Cerebellar nuclear complex (tissue), 1 donor: ENCODE results near the gene TUG1.

ENCODE experiments used
- DNase-seq, 2 experiments: peaks; one replicate each; lab custom pipeline; 2025; lab: John Stamatoyannopoulos, UW

Gene TUG1

DNA sequence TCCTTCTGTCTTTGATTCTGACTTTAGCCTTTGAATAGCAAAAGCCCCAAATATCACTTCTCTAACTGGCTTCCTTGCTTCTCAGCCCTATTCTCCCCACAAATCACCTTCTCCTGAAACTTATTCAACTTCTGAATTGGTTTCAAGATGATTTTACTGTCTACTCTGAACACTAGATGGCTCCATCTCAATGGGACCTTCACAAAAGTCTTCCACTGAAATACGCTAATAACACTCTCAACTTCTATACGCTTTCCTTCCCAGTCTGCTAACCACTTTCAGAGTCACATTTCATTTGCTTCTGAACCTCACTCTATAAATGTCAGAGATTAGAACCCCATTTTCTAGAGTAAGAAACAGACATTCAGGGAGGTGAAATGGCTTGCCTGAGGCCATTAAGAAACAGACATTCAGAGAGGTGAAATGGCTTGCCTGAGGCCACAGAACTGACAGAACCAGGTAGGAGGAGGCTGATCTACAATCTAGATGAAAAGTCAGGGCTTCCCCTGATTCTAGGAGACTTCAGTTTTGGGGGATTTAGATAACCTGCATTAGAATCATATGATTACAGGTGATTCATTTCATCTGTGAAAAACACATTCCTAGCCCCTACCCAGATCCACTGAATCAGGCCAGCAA lies 21.1 kb upstream of the TUG1 start:
- DNase-seq: no peak

DNA sequence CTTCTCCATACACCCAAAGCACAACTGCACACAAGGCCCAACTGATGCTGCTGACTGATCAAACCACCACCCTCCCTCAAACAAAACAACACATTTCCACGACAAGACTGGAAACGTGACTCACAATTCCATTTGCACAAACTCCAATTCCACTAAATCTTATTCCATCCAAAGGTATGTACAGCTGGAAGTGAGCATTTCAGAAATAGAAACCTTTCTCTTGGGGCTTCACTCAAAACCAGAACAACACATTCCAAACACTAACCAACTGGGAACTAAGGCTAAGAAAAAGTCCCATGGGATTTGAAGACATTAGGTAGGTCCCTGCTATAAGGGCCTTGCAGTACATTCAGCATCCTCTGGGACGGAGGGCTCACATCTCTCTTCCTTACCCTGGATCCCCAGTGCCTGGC lies 20.1 kb upstream of the TUG1 start:
- no peak for DNase-seq

DNA sequence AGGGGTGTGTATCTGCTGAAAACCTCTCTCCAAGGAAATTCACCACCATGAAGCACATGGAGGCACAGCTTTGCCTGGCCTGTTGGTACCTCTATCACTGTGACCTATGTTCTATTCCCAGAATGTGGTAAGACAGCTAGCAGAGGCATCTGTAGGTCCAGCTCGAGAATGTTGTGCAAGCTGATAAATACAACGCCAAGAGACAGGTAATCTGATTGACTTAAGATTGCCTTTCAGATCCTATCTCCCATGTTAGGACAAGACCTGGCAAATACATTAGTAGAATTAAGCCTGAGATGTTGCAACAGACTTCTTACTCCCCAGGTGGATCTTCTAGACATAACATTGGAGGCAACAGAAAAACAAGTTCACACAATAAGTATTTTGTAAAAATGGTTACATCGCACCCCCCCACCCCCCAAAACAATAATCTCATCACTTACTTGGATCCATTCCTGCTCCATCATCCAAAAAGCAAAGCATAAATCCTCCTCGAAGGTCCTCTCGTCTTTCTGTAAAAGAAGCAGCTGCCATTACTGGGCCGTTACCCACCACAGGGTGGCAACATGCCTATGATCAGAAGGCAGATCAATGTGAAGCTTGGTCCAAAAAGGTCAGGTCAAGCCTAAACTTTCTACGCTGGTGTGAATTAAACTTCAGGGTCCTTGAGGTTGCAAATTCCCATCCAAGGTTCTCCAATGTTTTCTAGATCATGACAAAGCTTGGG lies 19.0 kb upstream of the TUG1 start:
- DNase-seq: no peak

DNA sequence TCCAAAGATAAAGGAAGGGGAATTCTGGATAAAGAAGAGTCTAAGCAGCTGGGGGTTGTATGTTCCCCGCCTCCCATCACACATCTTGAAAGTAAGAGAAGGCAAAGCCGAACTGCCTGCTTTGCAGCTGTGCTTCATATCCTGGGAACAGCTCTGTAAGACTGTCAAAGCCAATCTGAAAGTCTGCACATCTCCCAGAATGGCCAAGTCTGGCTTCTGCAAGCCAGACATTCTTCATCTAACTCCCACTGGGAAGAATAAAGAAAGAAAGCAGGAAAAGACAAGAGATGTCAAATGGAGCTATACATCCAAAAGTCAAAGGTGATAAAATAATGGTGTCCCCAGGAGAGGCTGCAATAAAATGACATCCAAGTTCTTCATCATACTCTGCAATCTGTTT lies 15.9 kb upstream of the TUG1 start:
- no peak for DNase-seq

DNA sequence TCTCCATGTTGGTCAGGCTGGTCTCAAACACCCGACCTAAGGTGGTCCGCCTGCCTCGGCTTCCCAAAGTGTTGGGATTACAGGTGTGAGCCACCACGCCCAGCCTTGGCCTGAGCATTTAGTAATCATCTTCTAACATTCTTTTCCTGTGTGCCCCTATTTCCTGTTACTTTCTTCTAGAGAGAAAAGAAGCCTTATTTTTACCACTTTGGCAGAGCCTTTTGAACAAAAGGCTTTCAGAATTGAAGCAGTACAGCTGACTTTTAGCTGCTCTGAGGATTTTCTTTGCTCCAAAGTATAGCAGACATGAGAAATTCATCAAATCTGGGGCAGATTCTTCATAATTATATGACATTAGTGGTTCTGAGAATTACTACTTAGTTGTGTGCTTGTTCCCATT lies 13.9 kb upstream of the TUG1 start:
- DNase-seq: no peak

DNA sequence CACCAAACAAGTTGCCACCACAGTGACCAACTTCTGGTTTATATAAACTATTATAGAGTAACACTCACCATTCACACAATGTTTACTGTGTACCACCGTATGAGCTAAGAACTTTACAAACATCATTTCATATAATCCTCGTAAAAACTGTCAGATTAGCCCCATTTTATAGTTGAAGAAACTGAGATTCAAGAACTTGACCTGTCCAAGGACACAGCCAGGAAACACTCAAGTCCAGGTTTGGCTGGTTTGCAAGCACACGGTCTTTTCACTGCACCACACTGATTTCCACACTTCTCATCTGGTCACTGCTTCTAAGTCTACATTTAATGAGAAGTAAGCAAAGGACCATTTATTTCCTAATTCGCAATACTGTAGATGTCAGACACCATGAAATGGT lies 4.2 kb upstream of the TUG1 start:
- DNase-seq: no peak

DNA sequence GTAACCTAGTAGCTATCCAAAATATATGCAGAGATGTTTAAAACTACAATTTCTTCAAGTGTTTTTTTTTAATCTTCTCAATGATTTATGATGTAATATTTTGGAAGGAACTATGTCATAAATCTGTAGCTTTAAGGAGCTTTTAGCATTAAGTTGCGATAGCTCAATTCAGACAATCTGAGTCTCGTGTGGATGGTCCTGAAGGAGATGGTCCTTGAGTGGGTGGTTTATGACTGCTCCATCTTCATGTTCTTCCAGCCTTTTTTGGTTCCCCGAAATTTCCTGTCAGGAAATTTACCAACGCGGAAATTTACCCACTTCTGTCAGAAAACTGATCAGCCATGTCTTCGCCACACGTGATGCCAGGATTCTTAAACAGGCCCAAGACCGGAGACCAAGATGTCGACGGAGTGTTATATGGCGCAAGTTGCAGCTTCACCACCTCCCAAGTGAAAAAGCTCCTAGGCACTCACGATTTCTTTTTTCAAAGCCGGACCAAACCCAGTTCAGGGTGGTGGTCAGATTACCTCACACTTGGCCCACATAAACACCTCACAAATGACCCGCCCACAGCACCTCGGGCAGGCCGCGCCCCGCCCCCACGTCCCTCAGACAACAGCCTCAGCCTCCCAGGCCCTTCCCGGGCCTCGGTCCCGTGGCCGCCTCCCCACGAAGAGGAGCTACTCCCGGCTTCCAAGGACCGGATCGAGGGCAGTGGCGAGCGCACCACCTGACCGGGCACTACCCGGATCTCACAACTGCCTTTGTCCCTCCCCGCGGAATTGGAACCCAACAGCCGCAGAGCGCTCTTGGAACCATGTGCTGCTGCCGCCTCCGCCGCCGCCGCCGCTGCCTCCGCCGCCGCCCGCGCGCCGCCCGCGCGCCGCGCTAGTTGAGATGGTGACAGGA lies 796 bp upstream of the TUG1 start, which contains the start of gene MORC2:
MORC2 (minus strand) TSS at position 760 of the 909 bp plus-strand sequence. CDS start 885 bp downstream, outside the sequence.
- DNase-seq: no peak

DNA sequence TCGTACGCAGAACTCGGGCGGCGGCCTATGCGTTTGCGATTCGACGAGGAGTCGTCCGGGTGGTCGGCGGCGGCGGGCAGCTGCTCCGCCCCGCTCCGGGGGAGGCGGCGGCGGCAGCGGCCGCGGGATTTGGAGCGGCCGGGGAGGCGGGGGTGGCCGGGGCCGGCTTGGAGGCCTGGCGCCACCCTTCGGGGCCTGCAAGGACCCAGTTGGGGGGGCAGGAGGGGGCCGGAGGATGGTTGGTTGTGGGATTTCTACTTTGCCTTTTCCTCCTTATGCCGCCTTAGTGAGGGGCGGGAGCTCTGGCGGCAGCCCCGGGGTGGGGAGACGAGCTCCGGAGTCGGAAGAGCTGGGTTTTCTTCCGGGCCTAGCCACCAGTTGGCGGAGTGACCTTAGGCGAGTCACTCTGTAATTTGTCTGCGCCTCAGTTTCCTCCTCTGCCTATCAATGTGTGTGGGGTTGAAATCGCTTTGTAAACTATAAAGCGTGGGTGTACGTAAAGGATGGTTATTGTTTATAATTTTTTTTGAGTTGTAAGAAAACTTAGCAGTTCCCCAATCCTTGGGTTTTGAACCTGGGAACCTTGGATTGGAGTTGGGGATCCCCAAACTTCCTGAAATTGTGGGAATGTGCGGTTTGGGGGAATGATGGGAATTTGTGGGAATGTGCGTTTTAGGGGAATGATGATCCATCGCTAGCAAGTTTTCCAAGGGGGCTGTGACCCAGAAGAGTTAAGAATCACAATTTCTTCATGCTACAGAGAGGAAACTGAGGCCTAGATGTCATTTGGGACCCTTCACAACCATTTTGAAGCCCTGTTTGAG lies 679 bp downstream of the TUG1 start:
- DNase-seq: no peak

DNA sequence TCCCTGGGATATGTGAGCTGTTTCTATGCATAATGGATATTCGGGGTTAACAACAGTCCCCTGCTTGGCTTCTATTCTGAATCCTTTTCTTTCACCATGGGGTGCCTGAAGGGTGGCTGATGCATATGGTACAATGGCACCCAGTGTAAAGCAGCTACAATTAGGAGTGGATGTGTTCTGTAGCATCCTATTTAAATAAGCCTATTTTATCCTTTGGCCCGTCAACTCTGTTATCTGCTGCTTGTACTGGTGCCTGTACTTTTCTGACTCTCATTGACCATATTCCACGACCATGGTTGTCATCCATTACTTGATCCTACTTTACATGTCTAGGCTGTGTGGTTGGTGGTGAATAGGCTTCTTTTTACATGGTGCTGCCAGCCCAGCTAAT lies 1.3 kb downstream of the TUG1 start:
- no peak for DNase-seq

DNA sequence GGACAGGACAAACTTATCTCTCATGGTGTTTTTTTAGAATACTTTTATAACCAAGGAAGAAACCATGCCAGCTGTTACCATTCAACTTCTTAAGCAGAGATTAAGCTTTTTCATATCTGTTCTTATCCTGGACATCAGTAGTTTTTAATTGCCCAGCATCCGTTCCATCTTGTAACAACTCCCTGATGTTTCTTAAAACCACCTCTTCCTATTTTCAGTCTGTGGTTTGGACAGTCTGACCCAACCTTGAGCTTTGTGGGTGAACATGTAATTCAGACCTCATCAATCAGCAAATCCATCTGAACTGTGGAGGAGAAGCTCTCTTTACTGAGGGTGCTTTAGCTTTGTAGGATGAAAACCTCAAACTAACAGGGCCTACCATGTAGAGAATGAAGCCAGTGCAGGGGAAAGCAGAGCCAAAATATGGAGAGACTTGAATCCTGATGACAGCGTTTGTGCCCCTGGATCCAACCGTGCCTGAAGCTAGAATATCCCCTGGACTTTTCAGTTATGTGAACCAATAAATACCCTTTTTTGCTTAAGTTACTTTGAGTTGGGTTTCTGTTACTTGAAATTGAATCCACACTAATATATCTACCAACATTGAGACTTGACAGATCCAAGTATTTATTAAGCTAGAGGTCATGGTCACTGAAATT lies 9.4 kb downstream of the TUG1 start:
- no peak for DNase-seq

DNA sequence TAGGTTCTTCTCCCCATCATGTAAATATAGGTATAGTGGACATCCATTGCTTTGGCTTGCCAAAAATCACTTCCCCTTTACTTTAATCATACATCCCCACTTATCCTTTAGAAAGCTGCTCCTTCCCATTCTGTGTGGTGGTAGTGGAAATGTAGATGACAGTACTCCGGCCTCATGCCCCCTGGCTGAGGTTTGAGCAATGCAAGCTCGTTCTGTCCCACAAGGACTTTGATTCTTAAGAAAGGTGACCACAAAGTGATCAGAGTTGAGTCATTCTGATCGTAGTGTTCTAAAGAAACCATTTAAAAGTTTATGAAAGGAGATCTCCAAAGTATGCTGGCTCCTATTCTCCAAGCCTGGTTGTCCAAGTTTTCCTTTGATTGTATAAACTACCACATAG lies 10.9 kb downstream of the TUG1 start:
- no peak for DNase-seq

DNA sequence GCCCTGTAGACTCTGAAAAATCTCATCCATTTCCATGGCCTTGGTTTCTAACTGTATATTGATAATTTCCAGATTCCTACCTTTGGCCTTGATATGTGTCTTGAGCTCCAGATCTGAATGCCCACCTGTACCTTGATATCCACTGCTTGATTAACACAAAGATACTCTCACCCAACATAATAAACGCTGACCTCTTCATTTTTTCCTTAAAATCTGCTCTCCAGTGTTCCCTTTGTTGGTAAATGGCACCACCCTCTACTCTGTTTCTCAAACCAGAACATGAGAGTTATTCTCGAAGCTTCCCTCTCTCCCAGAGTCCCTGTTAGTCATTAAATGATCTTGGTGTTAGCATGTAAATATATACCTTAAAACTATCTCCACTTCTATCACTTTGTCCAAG lies 13.4 kb downstream of the TUG1 start:
- no peak for DNase-seq

DNA sequence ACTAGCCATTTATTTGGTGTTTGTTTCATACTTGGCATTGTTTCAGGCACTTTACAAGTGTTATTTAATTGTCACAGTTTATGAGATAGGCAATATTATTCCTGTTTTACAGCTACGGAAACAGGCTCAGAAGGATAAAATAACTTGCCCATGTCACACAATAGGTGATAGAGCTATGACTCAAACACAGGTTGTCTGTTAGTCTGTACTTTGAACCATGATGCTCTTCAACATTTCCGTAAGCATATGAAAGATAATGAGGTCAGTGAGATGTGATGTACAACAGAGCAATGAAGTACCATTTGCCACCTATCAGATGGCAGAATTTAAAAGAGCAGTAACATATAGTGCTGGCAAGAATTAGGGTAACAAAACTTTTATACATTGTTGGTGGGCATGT lies 15.3 kb downstream of the TUG1 start:
- no peak for DNase-seq

DNA sequence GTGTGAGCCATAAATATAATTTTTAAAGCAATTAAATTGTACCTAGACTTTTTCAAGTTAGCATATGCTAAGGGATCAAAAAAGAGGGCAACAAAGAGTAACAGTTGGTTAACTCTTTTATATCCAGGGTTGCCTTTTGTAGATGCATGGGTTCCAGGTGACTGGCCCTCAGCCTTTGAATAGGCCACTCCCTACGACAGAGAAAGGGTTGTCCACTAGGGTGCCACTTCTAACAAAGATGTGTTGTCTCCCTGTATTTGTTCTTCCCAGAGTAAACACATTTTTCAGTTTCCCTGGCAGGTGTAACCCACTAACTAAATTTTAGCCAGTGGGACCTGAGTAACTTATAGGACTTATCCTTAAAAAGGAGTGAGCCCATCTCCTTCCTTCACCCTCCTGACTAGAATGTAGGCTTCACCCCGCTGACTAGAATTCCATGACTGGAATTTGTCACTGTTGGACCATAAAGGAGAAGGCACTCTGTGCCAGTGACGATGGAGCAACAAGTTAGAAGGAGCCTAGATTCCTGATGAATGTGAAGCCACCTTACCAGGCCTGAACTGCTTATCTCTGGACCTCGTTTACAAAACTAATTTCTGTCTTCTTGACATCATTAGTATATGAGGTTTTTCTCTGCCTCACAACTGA lies 16.6 kb downstream of the TUG1 start:
- no peak for DNase-seq

DNA sequence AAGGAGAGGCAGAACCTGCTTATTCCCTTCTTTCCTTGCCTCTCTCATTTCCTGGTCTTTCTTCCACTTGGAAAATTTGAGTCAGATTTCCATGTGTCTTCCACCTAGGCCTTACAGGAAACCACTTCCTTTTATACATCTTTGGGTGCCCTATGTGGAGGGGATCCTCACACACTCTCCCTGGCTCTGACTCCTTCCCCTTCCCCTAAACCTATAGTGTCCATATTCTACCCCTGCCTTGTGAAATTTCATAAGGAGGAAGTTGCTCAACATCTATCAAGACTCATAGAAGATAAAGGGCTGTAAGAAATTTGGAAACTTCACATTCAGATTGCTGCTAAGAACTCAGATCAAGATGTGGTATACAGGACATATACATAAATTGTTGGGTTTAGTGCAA lies 20.4 kb downstream of the TUG1 start:
- DNase-seq: no peak

DNA sequence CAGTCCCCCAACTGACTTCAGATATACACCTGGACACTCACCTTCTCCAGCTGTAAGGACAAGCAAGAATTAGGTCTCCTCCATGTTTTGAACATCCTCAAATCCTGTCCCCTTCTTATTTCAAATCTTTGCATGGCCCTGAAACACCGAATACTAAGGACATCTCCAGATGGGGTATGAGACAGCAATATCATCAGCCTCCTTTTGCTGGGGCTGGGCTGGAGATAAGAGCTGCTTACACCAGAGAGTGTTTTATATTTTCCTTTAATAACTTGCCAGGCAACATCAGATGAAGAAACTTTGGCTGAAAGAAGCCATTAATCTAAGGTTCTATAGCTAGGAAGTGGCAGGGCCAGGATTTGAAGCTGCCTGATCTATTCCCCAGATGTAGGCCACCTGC lies 21.6 kb downstream of the TUG1 start:
- DNase-seq: no peak

DNA sequence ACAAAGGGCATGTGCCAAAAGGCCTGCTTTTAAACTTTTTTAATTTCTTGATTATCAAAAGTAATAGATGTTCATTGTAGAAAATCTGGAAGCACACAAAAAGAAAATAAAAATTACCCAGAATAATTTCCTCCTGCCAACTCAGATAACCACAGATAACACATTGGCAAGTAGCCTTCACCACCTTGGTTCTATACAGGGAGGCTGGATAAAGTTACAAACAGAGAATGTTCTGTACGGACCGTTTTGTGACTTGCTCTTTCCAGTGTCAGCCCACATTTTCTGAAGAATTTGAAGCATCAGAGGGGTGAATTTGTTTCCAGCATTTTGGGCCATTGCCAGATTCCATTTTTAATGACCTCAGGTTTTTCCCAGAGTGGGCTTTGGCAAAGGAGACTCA lies 23.5 kb downstream of the TUG1 start:
- no peak for DNase-seq

DNA sequence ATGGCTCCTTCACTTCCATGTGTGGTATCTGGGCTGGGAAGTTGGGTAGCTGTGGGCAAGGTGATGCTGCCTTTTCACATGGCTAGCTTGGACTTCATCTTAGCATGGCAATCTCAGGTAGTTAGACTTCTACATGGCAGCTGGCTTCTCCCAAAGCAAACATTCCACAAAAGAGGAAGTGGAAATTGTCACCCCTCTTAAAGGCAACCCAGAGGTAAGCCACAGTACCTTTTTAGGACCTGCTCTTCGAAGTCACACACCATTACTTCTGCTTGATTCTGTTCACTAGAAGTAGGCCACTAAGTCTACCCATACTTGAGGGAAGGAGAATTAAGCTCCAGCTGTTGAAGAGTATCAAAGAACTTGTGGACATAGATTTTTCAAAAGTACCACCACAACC lies 25.9 kb downstream of the TUG1 start:
- DNase-seq: no peak

DNA sequence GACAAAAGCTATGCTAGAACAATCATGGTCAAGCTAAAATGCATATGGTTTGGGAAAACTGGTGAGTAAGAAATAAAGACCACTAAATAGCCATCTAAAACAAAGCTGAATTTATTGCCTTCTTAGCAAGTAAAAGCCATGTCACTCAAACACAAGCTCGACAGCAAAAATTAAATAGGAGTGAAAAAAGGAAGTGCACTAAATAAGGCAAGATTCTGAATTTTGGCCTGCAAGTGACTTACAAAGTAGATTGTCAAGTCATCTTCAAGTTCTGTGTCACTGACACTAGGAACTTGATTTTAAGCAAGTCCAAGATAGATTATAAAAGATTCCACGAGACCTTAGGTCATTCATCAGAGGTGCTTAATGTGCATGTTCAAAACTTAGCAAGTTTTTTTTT lies 27.4 kb downstream of the TUG1 start:
- DNase-seq: no peak

DNA sequence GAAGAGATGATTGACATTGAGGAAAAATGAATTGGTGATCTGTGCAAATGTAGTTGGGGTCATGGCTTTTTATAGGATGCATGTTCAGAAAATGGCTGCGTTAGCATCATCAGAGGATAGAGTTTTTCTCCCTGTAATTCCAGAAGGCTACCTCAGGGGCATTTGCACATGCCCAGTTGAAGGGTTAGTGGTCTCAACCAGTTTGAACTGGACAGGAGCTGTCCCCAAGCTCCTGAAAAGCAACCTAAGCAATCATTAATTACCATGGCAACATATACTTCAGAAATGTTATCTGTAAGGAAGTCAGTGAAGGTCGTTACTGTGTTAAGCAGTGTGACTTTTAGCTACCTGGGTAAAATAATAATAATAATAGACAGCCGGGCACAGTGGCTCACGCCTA lies 29.3 kb downstream of the TUG1 start:
- DNase-seq: no peak
